DND-41 (cell line): Measurements from ENCODE around the gene GXYLT1.

Experiments
- CTCF ChIP-seq: IDR thresholded peaks from 2 replicates; pipeline ENCODE4 v1.5.1; 2012; ENCODE audit warnings: borderline replicate concordance, low read length, moderate library complexity, mild to moderate bottlenecking; ENCODE audit not compliant: poor library complexity, severe bottlenecking; ENCODE audit errors: extremely low read depth
- EZH2 ChIP-seq: IDR thresholded peaks from 3 replicates; pipeline ENCODE4 v1.6.1; 2012; ENCODE audit warnings: borderline replicate concordance, low read depth, mild to moderate bottlenecking, moderate library complexity, low read length, inconsistent platforms; ENCODE audit not compliant: severe bottlenecking

- TF ChIP-seq CTCF: no peak
- TF ChIP-seq EZH2: no peak
Observed at GRCh38 chr12:42178101-42178500, 33.4 kb upstream of the GXYLT1 start.
